Renal cortex interstitium (tissue), 15 donors: ENCODE measurements around the gene OR11A1. TPM values are rescaled to one million over a fixed set of nuclear protein-coding genes. Genes with fewer than 3 reads are reported as not detected.

ENCODE experiments used
- DNase-seq, 11 donors: peaks; one replicate each; pipeline ENCODE4 v3.0.0-alpha.2; 2013; ENCODE audit warnings: low read depth in 9 of 11, low spot score in 4 of 11; ENCODE audit errors: extremely low read depth in 1 of 11
- long read RNA-seq, 16 experiments: transcript quantifications; one replicate each; lab custom pipeline, GENCODE V29; 2026
- polyA plus RNA-seq, 3 donors: library from polyadenylated mRNA; unstranded; fragments of 120-200 nt; gene quantifications; one replicate each; pipeline ENCODE4 v1.2.1, GENCODE V29; 2013; ENCODE audit not compliant: insufficient read length in 3 of 3

The OR11A1 gene, protein sequence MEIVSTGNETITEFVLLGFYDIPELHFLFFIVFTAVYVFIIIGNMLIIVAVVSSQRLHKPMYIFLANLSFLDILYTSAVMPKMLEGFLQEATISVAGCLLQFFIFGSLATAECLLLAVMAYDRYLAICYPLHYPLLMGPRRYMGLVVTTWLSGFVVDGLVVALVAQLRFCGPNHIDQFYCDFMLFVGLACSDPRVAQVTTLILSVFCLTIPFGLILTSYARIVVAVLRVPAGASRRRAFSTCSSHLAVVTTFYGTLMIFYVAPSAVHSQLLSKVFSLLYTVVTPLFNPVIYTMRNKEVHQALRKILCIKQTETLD
- not detected for polyA plus RNA-seq
- long read RNA-seq, donor 1: 0 reads
- long read RNA-seq, donor 2: 0 reads
- long read RNA-seq, donor 3: 0 reads
- long read RNA-seq, donor 4: 0 reads
- long read RNA-seq, donor 5: 0 reads
- long read RNA-seq, donor 6: 0 reads
- long read RNA-seq, donor 7: 0 reads
- long read RNA-seq, donor 8: 0 reads
- long read RNA-seq, donor 9: 0 reads
- long read RNA-seq, donor 10, partial matches to known transcripts: 0 of 1 reads
- long read RNA-seq, donor 10, other reads (novel, unspliced or antisense): 0 of 1 reads
- long read RNA-seq, donor 11: 0 reads
- long read RNA-seq, donor 12: 0 reads
- long read RNA-seq, donor 13: 0 reads
- long read RNA-seq, donor 14: 0 reads
- long read RNA-seq, donor 15: 0 reads
- long read RNA-seq, donor 16: 0 reads

DNA sequence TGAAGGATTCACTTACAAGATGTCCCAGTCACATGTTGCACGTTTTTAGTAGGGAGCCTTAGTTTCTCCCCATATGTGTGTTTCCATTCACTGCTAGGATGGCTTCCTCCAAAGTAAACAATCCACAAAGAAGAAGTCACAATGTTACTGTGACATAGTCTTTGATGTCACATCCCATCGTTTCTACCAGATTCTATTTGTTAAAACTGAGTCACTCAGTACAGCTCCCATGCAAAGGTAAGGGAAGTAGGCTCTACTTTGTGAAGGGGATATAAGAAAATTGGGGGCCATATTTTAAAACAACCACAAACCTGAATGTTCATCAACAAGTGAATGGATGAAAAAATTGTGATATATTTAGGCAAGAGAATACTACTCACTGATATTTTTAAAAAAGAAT lies at the start of gene OR11A1, which contains the start of gene OR2H1:
Gene OR11A1, minus strand, starts transcription at position 101 of the 400 bp plus-strand sequence. CDS start 29,430 bp downstream, outside the sequence.
Gene OR2H1, plus strand, starts transcription at position 185 of the 400 bp plus-strand sequence. CDS start 4,615 bp downstream, outside the sequence.
- DNase-seq: no peak

DNA sequence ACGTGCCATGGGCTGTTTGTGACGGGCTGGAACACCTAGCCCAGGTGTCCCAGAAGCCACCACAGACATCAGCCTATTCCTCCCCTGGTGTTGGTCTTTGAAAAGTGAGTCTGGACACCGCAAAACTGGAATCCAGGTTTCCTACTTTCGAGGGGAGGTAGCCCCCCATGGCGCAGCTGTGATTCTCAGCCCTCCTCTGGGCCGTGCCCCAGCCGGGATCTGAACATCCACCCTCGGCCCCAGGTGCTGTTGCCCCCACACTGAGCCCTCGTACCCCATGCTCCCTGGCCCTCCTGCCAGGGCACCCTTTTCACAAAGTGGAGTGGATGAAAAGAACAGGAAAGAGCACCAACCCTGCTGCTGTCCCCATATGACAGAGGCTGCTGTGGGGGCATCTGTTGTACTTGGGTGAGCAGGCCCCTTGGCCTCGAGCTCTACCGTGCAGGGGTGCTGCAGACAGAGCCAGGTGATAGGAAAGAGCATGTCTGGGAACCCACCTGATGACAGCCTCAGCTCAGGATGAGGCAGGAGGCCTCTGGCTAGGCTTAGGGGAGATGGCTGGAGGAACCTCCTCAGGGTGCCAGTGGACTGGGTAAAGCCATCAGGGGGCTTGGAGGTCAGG lies 49.7 kb upstream of the OR11A1 start:
- DNase-seq: no peak

DNA sequence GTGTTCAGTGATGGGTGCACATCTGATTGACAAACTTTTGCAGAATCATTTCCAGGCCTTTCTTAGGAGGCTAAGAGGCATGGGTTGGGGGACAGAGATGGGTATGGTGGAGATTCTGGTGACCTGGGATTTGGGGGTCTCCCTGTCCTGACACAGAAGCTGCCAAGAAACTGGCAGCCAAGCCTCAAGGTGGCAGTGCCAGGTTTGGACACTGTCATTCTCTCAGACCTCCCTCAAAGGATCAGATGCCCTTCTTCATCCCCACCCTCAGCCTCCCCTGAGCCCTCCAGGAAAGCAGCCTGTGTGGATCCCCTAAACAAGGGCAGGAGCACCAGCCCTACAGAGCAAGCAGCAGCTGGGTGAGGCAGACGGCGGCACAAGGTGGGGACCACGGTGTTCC lies 48.9 kb upstream of the OR11A1 start:
- no peak for DNase-seq

DNA sequence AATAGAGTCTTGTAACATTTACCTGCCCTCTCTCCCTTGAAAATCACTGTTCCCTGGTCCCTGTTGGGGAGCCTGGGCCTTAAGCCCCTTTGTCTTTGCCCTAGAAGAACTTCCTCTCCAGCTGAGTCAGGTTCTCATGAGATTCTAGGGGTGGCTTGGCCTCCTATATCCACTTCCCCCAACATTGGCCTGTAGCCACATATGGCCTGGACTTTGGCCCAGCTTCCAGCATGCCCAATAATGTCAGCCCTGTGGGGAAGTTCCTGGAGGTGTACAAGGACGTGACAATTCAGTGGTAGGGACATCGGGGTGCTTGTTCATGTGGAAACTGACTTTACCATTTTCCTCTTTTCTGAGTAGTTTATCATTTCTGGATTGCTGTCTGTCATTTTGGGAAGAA lies 48.1 kb upstream of the OR11A1 start:
- no peak for DNase-seq

DNA sequence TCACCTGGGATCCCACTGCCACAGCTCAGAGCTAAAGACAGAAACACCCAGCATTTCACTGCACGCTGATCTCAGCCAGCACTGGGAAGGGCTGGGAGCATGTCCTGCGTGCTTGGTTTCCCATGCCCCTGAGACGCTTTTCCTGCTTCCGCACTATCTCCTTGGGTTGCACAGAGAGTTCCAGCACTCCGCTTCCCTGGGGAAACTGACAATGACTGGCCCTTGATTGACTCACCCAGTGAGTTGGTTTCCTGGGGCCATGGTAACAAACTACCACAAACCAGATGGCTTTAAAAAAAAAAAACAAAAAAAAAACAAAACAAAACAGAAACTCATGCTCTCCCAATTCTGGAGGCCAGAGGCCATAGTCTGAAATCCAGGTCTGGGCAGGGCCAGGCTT lies 45.7 kb upstream of the OR11A1 start:
- no peak for DNase-seq

DNA sequence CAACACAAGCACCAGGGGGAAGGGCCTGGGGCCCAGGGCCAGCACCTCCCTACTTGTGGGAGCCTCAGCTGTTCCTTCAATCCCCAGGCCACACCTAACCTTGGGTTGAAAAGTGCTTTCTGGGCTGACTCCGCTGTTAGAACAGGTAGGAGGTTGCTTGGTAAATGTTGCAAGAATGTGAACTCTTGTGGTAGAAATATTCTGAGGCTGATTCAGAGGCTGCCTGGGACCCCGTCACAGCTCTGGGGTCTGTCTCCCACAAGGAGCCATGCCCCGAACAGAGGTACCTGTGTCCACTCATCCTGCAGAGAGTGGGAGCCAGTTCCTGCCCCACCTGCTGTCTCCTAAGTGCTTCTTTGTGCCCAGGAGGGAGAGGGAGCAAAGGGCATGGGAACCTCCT lies 45.3 kb upstream of the OR11A1 start:
- no peak for DNase-seq

DNA sequence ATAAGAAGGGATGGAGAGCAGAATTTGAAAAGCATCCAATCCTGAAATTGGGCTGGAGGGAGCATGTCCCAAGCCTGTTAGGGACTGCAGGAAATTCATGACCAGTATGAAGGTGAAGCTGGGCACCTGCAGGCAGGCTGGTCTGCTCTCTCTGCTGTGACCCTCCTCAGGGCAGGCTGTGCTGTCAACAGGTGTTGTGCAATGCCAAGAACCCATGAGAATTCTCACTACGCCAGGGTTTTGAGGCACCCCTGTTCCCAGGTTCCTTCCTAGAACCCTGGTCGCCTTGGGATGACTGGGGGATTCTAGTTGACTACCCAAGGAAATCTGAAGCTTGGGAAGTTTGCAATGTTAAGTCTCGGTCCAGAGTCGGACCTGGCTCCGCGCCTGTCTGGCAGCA lies 44.2 kb upstream of the OR11A1 start:
- DNase-seq: no peak

DNA sequence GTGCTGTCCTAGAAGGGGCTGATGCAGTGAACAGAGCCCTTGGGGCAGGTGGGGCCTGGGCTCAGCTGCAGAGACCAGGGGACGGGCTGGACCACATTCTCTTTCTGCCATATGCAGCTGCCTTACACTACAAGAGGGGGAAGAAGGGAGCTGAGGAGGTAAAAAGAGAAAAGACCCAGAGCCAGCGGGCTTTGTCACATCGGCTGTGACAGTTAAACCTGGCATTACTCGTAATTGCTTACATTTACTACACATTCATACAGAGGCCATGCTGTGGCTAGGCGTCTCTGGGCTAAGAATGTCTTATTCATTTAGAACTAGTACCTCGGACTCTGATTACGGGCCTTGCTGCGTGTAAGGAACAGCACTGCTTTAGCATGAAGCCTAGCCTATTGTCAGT lies 43.7 kb upstream of the OR11A1 start:
- DNase-seq: no peak

DNA sequence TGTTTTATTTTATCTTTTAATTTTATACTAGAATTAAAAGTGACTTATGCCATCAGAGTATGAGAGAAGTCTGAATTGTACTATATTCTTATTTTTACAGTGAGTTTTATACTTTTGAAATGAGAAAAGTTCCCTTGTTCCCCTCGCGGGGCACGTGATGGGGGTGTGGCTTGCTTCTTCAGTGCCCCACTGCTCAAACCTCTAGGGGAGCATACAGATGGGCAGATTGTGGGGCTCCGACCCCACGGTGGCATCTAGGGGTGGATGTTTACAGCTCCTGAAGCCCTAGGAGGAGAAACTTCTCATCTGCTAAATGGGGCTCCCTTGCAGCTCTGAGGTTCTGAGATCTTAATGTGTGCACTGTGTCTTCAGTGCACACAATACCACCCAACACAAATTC lies 42.8 kb upstream of the OR11A1 start:
- no peak for DNase-seq

DNA sequence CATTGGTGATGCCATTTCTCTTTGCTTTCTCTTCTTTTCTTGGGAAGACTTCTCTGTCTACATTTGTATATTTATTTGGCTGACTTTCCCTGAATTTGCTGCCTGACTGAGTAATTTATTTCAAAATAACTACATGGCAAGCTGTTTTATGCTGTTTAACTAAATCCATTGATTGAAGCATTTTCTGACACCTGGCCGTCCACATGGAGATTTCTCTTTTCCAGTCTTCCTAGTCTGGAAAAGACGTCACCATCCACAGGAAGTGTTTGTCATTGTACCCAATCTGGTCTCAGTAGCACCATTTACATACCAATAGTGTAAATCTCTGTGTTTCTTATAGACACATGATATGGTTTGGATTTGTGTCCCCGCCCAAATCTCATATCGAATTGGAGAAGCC lies 40.1 kb upstream of the OR11A1 start:
- no peak for DNase-seq

DNA sequence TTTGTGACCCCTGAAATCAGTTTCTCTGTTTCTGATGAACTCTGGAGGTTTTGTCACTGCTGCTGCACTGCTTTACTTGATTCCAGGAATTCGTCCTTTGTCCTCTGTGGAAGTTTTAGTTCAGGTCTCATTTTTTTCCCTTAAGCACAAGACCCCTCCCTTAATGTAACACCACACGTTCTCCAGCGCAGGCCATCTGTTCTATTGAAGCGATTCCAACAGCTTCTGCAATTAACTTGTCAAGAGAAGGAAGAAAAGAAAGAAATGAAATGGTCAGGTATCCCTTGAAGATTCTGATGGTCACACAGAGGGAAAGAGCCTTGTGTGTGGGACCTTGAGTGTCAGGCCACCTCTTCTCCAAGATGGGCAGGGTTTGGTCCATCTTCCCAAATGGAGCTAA lies 38.7 kb upstream of the OR11A1 start:
- DNase-seq: no peak

DNA sequence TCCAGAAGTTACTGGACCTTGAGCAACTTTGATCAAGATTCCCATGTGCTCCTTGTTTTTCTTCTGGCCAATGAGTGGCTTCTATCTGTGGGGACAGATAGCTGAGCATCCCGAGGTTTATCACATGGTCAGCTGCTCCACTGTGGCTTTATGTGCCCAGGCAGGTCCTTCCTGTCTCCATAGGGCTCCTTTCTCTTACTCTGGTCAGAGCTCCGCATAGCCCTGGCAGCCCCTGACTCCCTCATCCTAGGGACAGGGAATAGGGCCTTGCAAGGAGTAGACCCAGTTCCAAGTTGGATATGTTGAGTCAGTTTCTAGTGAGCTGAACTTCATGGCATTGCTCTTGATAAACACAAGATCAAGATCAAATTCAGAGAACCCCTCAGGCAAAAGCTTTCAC lies 37.3 kb upstream of the OR11A1 start:
- no peak for DNase-seq

DNA sequence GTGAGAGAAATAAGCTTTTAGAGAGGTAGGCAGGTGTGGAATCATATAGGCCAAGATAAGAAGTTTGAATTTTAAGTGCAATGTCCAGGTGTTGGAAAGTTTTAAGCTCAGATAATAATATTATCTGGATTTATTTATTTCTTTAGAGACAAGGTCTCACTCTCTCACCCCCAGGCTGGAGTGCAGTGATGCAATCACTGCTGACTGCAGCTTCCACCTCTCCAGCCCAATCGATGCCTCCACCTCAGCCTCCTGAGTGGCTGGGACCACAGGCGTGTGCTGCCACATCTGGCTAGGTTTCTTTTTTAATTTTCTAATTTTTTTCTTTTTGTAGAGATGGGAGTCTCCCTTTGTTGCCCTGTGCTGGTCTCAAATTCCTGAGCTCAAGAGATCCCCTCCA lies 36.4 kb upstream of the OR11A1 start:
- no peak for DNase-seq

DNA sequence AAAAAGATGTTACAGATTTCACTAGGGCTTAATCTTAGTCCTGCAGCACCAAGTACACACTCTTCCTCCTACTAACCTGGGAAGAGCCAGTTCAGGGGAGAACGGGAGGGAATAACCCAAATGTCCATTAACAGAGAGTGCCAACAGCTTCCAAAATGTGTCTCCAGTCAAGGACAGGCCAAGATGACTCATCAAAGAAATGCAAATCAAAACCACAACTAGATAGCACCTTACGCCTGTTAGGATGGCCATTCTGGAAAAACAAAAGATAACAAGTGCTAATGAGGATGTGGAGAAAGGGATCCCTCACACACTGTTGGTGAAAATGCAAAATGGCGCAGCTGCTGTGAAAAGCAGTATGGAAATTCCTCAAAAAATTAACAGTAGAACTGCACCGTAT lies 34.7 kb upstream of the OR11A1 start:
- DNase-seq: no peak

DNA sequence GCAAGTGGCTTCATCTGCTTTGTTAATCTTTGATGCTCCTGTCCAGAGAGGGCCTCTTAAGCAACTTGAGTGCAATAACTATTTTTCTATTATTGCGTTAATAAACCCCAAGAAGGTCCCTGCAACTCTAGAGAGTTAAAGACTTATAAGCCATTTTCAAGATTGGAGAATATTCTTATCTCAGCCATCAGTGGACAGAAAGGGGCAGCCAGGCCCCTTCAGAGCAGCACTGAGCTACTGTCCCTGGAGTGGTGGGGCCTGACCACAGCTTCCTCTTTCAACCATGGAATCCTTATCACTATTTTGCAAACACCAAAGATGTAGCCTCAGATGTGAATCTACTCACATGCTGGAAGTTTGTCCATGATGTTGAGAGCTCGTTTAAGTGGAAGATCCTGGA lies 33.7 kb upstream of the OR11A1 start:
- DNase-seq: no peak

DNA sequence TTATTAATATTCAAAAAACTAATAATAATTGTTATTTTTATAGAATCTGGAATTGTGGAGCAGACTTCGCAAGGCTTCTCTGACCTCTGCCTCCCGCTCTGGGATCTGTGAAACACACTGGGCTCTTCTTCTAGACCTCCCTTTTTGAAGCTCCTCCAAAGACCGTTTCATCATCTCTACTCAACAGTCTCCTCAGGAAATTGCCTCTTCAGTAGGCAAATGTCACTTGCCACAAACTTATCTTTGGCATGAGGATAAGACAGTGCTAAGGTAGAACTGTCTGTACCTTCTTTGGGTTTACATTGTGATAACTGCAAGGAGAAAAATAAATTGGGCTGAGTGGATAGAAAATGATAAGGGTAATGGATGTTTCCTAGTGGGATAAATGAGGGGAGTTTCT lies 33.2 kb upstream of the OR11A1 start:
- DNase-seq: no peak

DNA sequence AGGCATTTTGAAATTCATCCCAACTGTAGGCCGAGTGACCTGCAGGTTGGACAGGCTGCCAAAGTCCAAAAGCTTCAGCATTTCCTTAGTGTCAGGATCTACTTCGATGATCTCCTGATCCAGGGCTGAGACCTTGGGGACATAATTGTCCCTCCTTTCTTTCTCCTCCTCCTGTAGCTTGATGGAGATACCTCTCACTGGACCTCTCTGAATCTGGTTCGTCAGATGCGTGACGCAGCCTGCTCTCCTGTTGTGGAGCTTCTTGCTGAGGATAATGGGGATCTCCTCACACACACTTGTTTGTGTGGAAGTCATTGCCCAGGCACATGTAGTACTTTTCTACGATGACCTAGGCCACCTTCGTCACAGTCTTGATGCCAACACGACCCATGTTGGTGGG lies 32.4 kb upstream of the OR11A1 start:
- DNase-seq: no peak

DNA sequence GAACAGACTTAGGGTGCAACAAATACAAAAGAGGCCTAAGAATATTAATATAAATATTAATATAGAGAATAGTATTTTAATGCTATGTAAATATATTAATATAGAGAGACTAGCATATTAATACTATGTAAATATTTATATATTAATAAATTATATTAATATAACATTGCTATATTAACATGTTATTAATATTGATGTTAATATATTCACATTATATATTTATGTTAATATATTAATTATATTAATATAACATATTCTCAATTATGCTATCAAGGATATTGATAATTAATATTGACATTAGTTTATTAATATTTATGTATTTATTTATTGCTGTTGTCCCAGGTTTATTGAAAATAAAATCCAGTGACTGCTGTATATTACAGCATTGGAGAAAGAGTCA lies 32.0 kb upstream of the OR11A1 start:
- DNase-seq: no peak

DNA sequence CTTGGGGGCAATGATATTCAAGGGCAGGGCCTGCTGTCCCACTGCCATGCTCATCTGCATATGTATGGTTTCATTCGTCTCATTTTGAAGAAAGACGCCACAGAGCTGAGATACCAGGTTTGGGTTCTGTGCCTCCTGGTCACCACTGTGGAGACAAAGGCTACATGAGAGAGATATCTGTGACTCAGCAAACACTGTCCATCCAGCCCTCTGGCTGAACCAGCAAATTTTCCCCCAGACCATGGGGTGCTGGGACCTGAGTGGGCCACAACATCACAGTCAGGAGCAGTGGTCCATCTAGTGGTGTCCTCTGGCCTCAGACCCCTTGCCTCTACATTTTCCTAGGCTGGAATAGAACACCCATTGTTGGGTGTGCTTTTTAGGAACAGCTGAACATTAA lies 30.8 kb upstream of the OR11A1 start, which contains the start of gene MAS1L:
Gene MAS1L, minus strand, starts transcription at position 297 of the 400 bp plus-strand sequence. Its CDS starts 54 bp downstream, at position 243.
- no peak for DNase-seq

DNA sequence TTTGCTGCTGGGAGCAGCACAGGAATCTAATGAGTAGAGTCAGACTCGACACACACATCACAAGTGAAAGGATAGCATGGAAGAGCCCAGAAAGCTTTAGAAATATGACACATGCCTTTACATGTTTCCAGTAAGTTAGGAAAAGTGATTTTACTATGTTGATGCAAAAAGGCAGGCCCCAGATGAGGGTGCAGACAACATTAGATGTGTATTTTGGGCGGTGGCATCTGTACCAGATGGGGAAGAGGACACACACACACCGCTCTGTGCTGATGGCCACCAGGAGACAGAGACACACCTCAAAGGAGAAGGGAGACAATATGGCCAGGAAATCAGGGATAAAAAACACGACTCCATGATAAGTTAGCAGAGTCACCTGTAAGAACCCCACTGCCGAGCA lies 30.3 kb upstream of the OR11A1 start:
- DNase-seq: no peak
